Measurements from ENCODE around the gene ADAMTS15. TPM values are rescaled to one million over a fixed set of nuclear protein-coding genes. Genes with fewer than 3 reads are reported as not detected.
A peak's percentile ranks its signal among the peaks of the same experiment; 100 is the strongest.

The ADAMTS15 gene
- total RNA-seq, 1 experiment from 2014 or later: 9.0 TPM

DNA sequence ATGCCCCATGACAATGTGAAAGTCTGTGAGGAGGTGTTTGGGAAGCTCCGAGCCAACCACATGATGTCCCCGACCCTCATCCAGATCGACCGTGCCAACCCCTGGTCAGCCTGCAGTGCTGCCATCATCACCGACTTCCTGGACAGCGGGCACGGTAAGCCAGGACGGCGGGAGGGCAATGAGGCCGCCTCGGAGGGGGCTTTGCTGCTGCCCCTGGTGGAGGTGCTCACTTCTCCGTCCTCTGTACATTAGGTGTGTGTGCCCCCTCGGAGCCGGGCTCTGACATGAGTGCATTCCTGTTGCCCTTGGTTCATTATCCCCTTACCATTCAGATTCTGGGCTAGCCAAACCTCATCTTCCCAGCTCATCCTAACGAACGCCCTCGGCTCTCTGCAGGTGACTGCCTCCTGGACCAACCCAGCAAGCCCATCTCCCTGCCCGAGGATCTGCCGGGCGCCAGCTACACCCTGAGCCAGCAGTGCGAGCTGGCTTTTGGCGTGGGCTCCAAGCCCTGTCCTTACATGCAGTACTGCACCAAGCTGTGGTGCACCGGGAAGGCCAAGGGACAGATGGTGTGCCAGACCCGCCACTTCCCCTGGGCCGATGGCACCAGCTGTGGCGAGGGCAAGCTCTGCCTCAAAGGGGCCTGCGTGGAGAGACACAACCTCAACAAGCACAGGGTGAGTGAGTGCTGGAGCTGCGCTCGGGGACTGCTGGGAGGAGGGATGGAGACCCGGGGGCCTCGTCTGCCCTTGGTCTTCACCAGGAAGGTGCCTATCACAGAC, 13.8 kb downstream of the ADAMTS15 start:
- DNase-seq (ENCODE audit: low read depth): no peak

DNA sequence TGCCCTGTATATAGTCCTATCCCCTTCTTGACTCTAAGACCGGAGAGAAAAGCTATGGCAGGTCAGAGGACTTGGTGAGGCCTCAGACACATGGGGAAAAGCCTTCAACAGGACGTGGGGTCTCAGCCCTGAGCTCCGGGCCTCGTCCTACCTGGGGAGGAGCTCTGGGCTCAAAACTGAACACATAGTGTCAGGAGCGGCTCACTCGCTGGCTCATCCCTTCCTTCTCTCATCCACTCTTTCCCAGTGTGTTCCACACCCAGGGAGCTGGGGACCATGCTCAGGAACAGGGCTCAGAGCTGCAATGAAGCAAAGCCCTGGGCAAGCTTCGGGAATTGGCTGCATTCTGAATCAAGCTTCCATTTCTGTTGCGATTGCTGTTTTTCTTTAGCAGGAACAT, 14.5 kb downstream of the ADAMTS15 start:
- DNase-seq (ENCODE audit: low read depth): no peak

DNA sequence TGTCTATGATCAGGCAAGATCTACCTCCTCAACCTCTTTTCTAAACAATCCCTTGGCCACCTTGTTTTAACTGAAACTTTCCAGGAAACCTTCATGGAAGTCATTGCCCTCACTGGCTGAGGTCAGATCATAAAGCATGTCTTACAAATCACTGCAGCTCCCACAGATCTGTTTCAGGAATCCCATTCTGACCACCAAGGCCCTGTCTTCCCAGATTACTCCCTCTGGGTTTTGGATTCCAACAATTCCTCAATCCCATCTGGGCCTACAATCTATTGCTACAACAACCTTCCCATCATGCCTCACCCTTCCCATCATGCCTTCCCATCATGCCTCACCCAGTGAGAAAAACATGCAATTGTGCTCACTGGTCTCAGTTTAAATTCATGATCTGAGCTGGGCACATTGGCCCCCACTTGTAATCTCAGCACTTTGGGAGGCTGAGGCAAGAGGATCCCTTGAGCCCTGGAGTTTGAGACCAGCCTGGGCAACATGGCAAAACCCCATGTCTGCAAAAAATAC, 15.9 kb downstream of the ADAMTS15 start:
- no peak for DNase-seq (ENCODE audit: low read depth)

DNA sequence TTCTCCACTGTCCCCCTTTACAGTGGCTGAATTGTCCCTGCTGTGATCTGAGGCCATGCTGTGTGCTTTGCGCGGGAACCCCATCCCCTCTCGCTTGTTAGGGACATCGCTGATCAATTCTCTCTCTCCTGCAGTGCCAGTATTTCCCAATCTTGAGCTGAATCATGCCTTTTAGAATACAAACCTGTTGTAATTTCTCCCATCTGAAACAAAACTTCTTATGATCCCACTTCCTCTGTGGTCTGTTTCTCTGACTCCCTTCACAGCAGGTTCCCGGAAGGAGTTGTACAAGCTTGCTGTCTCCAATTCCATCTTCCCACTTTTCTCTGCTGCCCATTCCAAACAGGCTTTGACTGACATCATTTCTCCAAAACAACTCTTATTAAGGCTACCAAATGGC, 16.8 kb downstream of the ADAMTS15 start:
- no peak for DNase-seq (ENCODE audit: low read depth)

DNA sequence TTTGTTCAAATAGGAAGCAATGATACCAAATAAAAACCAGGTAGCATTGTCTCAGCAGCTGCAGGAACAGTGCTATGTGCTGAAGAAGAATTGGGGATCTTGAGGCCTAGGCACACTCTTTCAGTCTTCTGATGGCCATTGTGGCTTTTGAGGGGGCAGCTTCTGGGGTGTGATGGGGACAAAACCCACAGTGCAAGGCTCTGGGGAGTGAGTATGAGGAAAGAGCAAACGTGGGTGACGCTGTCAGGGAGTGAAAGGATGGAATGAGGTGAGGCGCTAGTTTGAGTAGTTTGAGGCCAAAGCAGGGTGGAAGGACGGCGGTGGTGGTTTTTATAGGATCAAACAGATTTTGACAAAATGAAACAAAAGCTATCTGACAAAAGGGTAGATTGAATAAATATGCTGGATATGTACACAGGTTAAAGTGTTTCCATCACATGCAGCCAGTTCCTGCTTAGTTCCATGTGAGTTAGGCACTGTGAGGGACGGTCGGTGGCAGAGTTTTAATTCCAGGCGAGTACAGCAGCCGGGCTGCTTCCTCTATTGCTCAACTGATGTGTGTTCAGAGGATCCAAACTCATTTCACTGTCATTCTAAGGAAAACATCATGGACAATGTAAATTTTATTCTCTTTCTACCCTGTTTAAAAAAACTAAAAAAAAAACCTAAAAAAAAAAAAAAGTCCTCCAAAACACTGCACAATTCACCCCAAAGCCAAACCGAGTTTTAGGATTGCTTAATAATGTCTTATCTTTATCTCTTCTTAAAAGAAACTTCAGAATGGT, 18.9 kb downstream of the ADAMTS15 start:
- no peak for DNase-seq (ENCODE audit: low read depth)

DNA sequence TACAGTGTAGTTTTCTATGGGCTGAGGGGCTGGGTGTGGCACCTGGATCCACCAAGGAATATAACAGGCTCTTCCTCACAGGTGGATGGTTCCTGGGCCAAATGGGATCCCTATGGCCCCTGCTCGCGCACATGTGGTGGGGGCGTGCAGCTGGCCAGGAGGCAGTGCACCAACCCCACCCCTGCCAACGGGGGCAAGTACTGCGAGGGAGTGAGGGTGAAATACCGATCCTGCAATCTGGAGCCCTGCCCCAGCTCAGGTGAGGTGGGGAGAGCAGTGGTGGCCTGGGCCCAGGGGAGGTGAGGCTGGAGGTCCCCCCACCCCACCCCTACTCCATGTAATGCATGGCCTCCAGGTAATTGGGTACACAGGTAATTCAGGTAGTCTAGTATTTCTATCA, 20.7 kb downstream of the ADAMTS15 start:
- DNase-seq (ENCODE audit: low read depth): no peak

DNA sequence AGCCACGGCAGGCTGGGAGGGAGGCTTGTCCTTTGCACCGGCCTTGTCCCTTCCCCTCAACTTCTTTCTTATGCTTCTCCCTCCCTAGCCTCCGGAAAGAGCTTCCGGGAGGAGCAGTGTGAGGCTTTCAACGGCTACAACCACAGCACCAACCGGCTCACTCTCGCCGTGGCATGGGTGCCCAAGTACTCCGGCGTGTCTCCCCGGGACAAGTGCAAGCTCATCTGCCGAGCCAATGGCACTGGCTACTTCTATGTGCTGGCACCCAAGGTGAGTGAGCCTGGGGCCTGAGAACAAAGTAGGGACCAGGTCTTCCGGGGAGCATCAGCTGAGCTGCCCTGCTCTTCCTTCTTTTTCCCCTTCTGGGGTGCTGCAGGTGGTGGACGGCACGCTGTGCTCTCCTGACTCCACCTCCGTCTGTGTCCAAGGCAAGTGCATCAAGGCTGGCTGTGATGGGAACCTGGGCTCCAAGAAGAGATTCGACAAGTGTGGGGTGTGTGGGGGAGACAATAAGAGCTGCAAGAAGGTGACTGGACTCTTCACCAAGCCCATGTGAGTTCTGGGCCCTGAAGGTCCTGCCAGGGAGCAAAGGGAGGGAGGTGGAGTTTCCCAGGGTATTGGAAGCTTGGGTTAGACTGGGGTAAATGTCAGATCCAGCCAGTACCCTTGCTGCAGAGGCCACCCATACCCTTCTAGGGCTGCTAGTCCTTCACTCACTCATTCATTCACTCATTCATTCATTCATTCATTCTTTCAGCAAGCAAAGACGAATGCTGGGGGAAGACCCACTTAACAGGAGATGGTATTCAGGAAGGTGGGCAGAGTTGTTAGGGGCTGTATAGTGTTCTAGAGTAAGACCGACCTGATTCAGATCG, 22.6 kb downstream of the ADAMTS15 start:
- DNase-seq (ENCODE audit: low read depth): no peak

DNA sequence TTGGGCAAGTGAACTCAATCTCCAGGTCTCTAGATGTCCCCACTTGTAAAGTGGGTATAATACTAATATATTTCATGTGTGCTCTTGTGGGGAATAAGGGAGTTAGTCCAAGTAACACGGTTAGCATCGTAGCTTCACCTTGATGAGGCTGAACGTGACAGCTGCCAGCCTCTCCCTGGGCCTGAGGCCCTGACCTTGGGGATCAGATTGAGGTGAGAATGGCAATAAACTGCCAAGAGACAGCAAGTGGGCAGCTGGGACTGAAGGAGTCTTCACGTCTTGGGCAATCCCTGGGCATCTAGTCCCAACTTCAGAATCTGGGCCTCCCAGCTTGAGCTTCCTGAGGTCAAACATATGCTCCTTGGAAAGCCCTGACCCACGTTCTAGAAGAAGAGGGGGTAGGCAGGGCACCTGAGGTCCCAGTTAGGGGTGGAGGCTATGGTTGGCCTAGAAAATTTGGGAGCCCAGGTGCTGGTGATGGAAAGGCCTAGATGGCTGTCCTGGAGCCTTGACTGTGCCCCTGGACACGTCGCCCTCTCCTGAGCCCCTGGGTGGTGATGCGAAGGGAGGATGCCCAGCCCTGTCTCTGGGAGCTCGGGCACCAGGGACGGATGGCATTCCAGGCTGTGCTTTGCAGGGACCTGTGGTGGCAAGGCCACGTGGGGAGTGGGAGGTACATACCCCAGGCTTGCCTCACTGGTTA, 23.4 kb downstream of the ADAMTS15 start:
- DNase-seq (ENCODE audit: low read depth): no peak

DNA sequence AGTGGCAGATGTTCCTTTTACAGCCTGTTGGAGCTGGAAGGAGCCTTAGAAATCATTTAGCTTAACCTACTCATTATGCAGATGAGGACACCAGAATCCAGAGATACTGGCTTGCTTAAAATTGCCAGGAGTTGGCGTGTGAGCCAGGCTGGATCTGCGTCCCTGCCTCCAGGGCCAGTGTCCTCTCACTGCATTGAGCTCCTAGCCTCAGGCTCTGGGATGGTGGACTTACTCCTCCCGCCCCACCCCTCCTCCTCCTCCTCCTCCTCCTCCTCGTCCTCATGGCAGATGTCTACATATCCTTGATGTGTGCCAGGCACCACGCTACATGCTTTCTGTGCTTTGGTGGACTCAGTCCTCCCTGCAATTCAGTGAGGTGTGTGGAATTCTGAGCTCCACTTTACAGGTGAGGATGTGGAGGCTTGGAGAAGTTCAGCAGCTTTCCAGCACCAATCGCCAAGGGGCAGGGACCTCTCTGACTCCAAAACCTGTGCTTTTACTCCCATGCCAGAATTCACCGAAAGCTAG, 24.1 kb downstream of the ADAMTS15 start:
- no peak for DNase-seq (ENCODE audit: low read depth)

DNA sequence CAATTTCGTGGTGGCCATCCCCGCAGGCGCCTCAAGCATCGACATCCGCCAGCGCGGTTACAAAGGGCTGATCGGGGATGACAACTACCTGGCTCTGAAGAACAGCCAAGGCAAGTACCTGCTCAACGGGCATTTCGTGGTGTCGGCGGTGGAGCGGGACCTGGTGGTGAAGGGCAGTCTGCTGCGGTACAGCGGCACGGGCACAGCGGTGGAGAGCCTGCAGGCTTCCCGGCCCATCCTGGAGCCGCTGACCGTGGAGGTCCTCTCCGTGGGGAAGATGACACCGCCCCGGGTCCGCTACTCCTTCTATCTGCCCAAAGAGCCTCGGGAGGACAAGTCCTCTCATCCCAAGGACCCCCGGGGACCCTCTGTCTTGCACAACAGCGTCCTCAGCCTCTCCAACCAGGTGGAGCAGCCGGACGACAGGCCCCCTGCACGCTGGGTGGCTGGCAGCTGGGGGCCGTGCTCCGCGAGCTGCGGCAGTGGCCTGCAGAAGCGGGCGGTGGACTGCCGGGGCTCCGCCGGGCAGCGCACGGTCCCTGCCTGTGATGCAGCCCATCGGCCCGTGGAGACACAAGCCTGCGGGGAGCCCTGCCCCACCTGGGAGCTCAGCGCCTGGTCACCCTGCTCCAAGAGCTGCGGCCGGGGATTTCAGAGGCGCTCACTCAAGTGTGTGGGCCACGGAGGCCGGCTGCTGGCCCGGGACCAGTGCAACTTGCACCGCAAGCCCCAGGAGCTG, 24.8 kb downstream of the ADAMTS15 start:
- no peak for DNase-seq (ENCODE audit: low read depth)

DNA sequence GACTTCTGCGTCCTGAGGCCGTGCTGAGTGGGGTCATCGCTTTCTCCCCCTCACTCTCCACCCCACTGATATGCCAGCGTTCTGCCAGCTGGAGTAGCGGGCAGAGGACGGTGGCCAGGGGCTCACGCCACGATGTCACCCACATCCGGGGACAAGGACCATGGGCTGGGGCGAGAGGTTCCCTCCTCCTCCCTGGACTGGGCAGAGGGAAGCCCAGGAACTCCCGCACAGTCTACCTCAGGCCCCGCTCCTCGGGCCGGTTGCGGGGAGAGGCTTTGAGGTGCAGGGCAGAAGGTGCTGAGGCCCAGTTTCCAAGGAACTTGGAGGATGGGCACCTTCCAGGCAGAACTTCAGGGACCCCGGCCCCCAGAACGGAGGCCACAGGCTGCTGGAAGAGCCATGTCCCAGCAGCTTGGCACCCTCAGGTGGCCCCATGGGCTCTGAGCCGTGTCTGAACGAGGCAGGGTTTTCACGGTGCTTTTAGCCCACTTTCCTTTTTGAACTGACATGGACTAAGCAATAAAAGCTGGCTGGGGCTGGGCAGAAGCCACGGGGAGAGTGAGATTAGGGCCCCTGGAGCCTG, 25.4 kb downstream of the ADAMTS15 start:
- no peak for DNase-seq (ENCODE audit: low read depth)

DNA sequence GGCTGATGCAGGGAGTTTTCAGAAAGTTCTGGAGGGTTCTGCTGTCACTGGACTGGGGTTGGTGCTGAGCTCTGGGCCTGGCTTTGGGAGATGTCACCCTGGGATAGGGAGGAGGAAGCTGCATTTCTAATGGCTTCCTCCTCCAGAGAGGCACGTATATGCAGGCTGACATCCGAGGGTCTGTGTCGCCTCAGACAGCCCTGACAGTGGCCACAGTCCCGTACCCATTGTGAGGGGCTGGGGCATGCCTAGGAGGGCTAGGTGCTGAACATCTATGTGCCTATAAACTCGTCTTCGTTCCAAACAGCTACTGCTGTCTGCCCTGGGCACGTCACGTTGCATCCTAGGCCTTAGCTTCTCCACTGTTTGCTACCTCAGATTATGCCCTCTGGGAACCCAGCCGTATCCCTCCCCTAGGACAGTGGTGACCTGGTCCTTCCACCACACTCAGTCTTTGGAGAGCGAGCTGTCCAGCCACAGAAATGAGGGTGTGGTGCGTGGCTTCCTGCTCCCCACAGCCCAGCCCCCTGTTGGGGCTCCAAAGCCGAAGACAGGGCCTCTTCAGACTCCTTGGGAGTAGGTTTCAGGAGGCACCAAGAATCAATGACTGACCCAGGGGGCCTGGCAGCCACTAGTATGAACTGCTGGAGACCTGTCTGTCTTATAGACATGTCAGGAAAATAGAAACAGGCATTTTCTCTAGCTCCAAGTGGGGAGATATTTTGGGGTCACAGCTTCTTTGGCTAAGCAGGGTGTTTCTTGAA, 26.4 kb downstream of the ADAMTS15 start:
- no peak for DNase-seq (ENCODE audit: low read depth)

DNA sequence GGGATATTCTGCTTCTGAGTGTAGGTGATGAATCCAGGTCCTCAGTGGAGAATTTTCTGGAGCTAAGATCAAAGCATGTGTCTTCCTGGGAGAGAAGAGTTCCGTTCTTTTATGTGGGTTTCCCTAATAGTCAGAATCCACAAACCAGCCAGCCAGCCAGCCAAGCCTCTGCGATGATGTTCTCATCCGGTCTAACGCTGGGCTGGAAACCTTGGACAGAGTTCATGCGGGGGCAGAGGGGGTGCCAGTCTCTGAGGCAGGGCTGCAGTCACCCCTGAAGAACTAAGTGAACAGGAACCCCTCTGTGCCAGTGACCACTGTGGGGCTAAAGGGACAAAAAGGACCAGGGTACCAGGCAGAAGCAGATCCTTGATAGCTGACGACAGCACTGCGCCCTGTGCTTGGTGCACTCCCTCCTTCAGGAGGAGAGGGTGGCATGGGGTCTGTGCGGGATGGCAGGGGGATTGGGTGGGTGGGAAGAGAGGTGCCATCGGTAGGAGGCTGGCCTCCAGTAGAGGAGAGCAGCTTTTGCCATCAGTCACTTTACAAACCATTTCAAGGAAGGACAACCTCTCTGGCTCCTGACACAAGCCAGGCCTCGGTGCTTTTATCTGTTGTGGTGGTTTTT, 27.1 kb downstream of the ADAMTS15 start:
- no peak for DNase-seq (ENCODE audit: low read depth)

DNA sequence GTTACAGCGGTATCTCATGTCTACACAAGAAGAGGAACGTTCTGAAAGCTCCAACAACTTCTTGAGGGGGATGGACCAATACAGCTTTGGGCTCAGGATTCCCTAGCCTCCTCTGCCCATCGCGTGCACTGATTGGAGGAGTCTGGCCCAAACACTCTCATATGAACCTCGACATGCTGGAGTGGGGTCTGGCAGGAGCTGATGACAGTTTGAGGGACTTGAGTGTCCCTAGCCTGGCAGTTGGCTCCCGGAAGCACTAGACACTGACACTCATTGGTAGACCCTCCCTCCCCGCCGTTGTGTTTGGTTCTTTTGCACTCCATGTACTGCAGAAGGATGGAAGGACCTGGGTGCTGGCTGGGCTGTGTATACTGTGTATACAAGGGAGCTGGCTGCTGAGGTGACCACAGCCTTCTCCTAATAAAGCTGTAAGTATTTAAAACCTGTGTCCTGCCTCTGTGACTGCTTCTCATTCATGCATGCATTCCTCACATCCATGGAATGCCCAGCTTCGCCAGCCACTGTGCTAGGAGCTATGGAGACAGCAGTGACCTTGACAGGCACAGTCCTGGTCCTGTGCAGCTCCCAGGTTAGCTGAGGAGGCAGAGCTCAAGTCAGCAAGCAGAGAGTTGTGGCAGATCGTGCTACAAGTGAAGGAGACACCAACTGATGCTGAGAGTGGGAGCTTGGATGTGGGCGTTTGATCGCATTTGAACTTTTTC, 27.9 kb downstream of the ADAMTS15 start:
- DNase-seq (ENCODE audit: low read depth): no peak

DNA sequence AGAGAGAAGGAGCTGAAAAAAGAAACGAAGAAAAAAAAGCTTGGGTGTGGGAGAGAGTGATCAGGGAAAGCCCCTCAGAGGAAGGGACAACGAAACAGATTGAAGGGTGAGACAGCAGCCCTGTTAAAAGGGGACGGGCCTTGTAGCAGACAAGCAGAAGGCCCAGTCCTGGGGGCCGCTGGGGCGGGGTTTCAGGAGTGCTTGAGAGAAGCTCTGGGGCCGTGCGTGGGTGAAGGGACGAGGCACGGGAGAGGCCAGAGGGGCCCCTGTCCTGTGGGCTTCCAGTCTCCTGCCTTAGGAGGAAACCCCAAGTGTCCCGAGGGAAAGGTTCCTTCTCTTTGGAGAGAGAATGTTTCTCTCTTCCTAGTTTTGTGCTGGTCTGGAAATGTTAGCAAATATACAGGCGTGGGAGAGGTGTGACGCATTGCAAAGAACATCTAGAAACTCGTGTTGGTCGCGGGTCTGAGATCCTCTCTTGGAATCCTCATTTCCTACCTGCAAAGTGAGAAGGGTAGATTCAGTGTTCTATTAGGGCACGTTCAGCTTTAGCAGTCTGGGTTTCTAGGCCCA, 28.6 kb downstream of the ADAMTS15 start:
- no peak for DNase-seq (ENCODE audit: low read depth)

DNA sequence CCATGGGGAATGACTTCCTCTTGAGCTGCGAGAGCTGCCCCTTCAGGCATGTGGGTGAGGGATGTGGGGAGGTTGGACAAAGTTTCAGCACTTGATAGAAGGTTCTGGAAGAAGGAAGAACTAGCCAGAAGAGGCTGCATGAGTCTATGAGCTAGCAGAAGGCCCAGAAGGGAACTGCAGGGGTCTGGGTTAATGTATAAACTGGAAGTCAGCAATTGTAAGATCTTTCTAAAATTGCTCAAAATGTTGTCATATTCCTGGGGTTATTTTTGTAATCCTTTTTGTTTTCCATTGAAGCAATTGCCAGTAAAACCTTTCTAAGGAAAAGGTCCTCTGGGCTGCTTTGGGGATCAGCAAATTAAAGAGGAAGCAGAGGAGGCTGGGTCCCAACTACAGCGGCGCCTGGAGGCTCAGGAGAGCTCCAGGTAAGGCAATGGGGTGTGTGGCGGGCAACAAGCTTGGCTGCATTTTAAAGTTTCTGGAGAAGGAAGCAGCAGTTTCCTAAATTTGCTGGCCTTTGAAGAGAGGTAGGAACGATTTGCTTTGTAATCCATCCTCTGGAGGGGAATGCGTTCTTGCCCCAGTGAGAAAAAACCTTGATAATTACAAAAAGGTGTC, 29.2 kb downstream of the ADAMTS15 start:
- no peak for DNase-seq (ENCODE audit: low read depth)

DNA sequence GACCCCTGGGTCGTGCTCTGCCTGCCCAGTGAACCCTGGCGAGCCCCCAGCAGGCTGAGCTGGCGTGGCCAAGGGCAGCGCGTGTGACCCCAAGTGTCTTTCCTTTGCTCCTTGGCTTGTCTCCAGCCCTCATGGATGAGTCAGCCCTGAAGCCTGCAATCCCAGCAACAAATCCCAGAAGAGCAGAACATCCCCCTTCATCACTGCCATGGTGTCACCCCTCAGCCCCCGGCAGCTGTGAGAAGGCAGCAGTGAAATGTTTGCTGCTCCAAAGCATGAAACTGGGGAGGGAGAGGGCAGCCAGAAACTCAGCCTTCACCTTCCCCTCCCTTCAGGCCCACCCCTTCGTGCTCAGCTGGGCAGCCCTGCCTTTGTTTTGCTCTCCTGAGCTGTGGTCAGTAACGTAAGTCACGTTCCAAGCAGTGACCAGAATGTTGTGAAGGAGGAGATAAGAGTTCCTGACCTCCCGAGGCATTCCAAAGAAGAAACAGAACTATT, 29.8 kb downstream of the ADAMTS15 start:
- peak; percentile 88 for DNase-seq (ENCODE audit: low read depth)

Data from Daoy (cell line).